ENCODE measurements around the gene LZTS3.
"Not testable (repeated sequence)": the region's sequence is repeated elsewhere in the genome, so short reads cannot be mapped to it uniquely, and the experiment has no call there.

GRCh38 chr20:3117839-3118379 is 55.4 kb downstream of the LZTS3 start:
- TF ChIP-seq CTCF (IDR thresholded peaks at IDR 0.05) (peak in 5 of 7 experiments; percentile 33 to 81 (median 63)), POLR2AphosphoS5 (IDR thresholded peaks at IDR 0.05) (peak in 2 of 3 donors; percentile 13 to 52)
- not testable (repeated sequence) for TF ChIP-seq POLR2A, EP300 (IDR thresholded peaks at IDR 0.05)
